ENCODE results near the gene FAM149A.

DNA sequence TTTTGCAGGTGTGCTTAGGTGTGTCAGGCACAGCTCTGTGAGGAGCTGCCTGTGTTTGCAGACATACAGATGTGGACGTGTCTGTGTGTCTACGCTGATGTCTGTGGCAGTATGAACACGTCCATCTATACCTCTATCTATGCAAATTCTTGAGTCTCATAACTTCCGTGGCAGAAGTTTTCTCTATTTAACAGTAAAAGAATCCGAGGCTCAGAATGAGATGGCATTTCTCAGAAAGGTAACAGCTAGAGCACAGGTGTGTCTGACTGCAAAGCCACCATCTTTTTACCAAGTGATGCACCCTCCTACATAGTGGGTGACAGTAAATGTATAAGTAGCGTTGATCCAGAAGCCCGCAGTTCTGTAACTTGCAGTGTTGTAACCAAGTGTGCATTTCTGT lies 47.0 kb downstream of the FAM149A start:
- TF ChIP-seq, protein P1, sequence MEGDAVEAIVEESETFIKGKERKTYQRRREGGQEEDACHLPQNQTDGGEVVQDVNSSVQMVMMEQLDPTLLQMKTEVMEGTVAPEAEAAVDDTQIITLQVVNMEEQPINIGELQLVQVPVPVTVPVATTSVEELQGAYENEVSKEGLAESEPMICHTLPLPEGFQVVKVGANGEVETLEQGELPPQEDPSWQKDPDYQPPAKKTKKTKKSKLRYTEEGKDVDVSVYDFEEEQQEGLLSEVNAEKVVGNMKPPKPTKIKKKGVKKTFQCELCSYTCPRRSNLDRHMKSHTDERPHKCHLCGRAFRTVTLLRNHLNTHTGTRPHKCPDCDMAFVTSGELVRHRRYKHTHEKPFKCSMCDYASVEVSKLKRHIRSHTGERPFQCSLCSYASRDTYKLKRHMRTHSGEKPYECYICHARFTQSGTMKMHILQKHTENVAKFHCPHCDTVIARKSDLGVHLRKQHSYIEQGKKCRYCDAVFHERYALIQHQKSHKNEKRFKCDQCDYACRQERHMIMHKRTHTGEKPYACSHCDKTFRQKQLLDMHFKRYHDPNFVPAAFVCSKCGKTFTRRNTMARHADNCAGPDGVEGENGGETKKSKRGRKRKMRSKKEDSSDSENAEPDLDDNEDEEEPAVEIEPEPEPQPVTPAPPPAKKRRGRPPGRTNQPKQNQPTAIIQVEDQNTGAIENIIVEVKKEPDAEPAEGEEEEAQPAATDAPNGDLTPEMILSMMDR (IDR thresholded peaks at IDR 0.05; ENCODE audit: poor library complexity, severe bottlenecking): no peak
- TF ChIP-seq EP300 (conservative IDR thresholded peaks at IDR 0.05; ENCODE audit: poor library complexity, severe bottlenecking) (no peak), POLR2AphosphoS5 (IDR thresholded peaks at IDR 0.05) (no peak), MXI1 (conservative IDR thresholded peaks at IDR 0.05; ENCODE audit: poor library complexity, severe bottlenecking) (no peak), SMC3 (conservative IDR thresholded peaks at IDR 0.05; ENCODE audit: poor library complexity) (no peak)
- TF ChIP-seq, protein P2, sequence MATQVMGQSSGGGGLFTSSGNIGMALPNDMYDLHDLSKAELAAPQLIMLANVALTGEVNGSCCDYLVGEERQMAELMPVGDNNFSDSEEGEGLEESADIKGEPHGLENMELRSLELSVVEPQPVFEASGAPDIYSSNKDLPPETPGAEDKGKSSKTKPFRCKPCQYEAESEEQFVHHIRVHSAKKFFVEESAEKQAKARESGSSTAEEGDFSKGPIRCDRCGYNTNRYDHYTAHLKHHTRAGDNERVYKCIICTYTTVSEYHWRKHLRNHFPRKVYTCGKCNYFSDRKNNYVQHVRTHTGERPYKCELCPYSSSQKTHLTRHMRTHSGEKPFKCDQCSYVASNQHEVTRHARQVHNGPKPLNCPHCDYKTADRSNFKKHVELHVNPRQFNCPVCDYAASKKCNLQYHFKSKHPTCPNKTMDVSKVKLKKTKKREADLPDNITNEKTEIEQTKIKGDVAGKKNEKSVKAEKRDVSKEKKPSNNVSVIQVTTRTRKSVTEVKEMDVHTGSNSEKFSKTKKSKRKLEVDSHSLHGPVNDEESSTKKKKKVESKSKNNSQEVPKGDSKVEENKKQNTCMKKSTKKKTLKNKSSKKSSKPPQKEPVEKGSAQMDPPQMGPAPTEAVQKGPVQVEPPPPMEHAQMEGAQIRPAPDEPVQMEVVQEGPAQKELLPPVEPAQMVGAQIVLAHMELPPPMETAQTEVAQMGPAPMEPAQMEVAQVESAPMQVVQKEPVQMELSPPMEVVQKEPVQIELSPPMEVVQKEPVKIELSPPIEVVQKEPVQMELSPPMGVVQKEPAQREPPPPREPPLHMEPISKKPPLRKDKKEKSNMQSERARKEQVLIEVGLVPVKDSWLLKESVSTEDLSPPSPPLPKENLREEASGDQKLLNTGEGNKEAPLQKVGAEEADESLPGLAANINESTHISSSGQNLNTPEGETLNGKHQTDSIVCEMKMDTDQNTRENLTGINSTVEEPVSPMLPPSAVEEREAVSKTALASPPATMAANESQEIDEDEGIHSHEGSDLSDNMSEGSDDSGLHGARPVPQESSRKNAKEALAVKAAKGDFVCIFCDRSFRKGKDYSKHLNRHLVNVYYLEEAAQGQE (IDR thresholded peaks at IDR 0.05; ENCODE audit: borderline replicate concordance): no peak
